HepG2 (cell line): ENCODE results near the gene VNN1. TPM values are rescaled to one million over a fixed set of nuclear protein-coding genes. Genes with fewer than 3 reads are reported as not detected.
A peak's percentile ranks its signal among the peaks of the same experiment; 100 is the strongest.

ENCODE experiments used
- BCLAF1 ChIP-seq: fragments of 450-650 bp; IDR thresholded peaks from 2 replicates; pipeline ENCODE4 v1.6.1; 2017; ENCODE audit warnings: mild to moderate bottlenecking
- CCDC6 ChIP-seq: sonication (generic); formaldehyde crosslinking; IDR thresholded peaks from 2 replicates; pipeline ENCODE4 v1.8.1; 2022; ENCODE audit warnings: mild to moderate bottlenecking, missing genetic modification reagents, moderate library complexity
- CHD4 ChIP-seq: fragments of 200-600 bp; sonication (generic); IDR thresholded peaks from 2 replicates; pipeline ENCODE4 v1.7.0; 2017; ENCODE audit warnings: mild to moderate bottlenecking, low read length, borderline replicate concordance
- HMG20B ChIP-seq: conservative IDR thresholded peaks from 2 replicates; pipeline ENCODE4 v1.6.1; 2016; ENCODE audit warnings: missing genetic modification reagents, missing compliant biosample characterization
- HNRNPK ChIP-seq: fragments of 200-400 bp; formaldehyde crosslinking; IDR thresholded peaks from 2 replicates; pipeline ENCODE4 v1.6.1; 2018; ENCODE audit warnings: low read length, low read depth, moderate library complexity, mild to moderate bottlenecking; ENCODE audit not compliant: poor library complexity, severe bottlenecking
- KLF13 ChIP-seq: sonication (generic); formaldehyde crosslinking; IDR thresholded peaks from 2 replicates; pipeline ENCODE4 v1.4.0; 2020; ENCODE audit warnings: mild to moderate bottlenecking, missing genetic modification reagents
- MEIS1 ChIP-seq: sonication (generic); formaldehyde crosslinking; IDR thresholded peaks from 2 replicates; pipeline ENCODE4 v1.9.0; 2021; ENCODE audit warnings: mild to moderate bottlenecking, missing genetic modification reagents, moderate library complexity, borderline replicate concordance
- MXI1 ChIP-seq: IDR thresholded peaks from 3 replicates; pipeline ENCODE4 v1.6.1; 2012; ENCODE audit warnings: low read depth, low read length, inconsistent platforms, borderline replicate concordance
- NKX3-1 ChIP-seq: sonication (generic); formaldehyde crosslinking; IDR thresholded peaks from 2 replicates; pipeline ENCODE4 v1.5.0; 2020; ENCODE audit warnings: missing genetic modification reagents
- NR1H2 ChIP-seq: sonication (generic); formaldehyde crosslinking; IDR thresholded peaks from 2 replicates; pipeline ENCODE4 v1.8.1; 2022; ENCODE audit warnings: low read depth, missing genetic modification reagents, borderline replicate concordance
- PLSCR1 ChIP-seq: sonication (generic); formaldehyde crosslinking; IDR thresholded peaks from 2 replicates; pipeline ENCODE4 v1.5.0; 2020; ENCODE audit warnings: missing genetic modification reagents, mild to moderate bottlenecking, borderline replicate concordance
- PRDM15 ChIP-seq: sonication (generic); formaldehyde crosslinking; IDR thresholded peaks from 2 replicates; pipeline ENCODE4 v1.4.0; 2020; ENCODE audit warnings: missing genetic modification reagents
- SMAD9 ChIP-seq: sonication (generic); formaldehyde crosslinking; IDR thresholded peaks from 2 replicates; pipeline ENCODE4 v1.5.1; 2020; ENCODE audit warnings: mild to moderate bottlenecking, missing genetic modification reagents
- USF2 ChIP-seq, 2 experiments: sonication (generic) in 1 of 2; formaldehyde crosslinking in 1 of 2; IDR thresholded peaks; 2 replicates each; pipeline versions ENCODE4 v1.5.1 to v1.6.1; 2011 to 2020; ENCODE audit warnings: borderline replicate concordance in 1 of 2, low read depth in 1 of 2, low read length in 1 of 2, mild to moderate bottlenecking in 1 of 2, missing genetic modification reagents in 1 of 2, moderate library complexity in 1 of 2
- ZFY ChIP-seq: sonication (generic); formaldehyde crosslinking; IDR thresholded peaks from 2 replicates; pipeline ENCODE4 v1.4.0; 2020; ENCODE audit warnings: missing genetic modification reagents
- ZNF280B ChIP-seq: sonication (generic); formaldehyde crosslinking; IDR thresholded peaks from 2 replicates; pipeline ENCODE4 v1.5.0; 2020; ENCODE audit warnings: missing genetic modification reagents, mild to moderate bottlenecking, borderline replicate concordance
- ZNF557 ChIP-seq: sonication (generic); formaldehyde crosslinking; IDR thresholded peaks from 2 replicates; pipeline ENCODE4 v1.4.0; 2020; ENCODE audit warnings: missing genetic modification reagents
- ZNF720 ChIP-seq: sonication (generic); formaldehyde crosslinking; IDR thresholded peaks from 2 replicates; pipeline ENCODE4 v1.4.0; 2020; ENCODE audit warnings: missing genetic modification reagents
- polyA plus RNA-seq, 8 experiments: library from polyadenylated mRNA; depleted of rRNA in 3 of 8; stranded (reverse) in 7 of 8; unstranded in 1 of 8; fragments of >200 nt; fragmentation: Illumina TruSeq in 4 of 8; extraction: Trizol in 4 of 8; gene quantifications; 2 replicates each; pipeline versions ENCODE4 v1.2.1 to v1.2.3, GENCODE V29; 2011 to 2016; ENCODE audit warnings: low read depth in 4 of 8, missing spikeins in 1 of 8, mixed read lengths in 1 of 8; ENCODE audit not compliant: insufficient read depth in 1 of 8
- total RNA-seq, 5 experiments: library from RNA; depleted of rRNA; stranded (reverse); fragments of >200 nt; fragmentation: Illumina TruSeq; extraction: Trizol; gene quantifications; 2 replicates each; pipeline ENCODE4 v1.2.3, GENCODE V29; 2016; ENCODE audit warnings: low read depth in 1 of 5

Gene VNN1
- total and polyA plus RNA-seq, 2 of the 13 experiments (the other 11 are each of a cell fraction or from before 2014, with no cell fraction given), result 0.62 to 4.0 TPM

GRCh38 chr6:132734694-132735236 is 20.9 kb upstream of the VNN1 start (continued):
- TF ChIP-seq BCLAF1 (no peak), ZNF557 (CRISPR knock-in tag) (no peak), USF2 (IDR thresholded peaks at IDR 0.05; ENCODE audit: low read depth, low read length) (no peak), USF2 (CRISPR knock-in tag; IDR thresholded peaks at IDR 0.05; ENCODE audit: borderline replicate concordance) (0 out of 2 replicates have a peak, but pooled peaks have one; percentile 37), HMG20B (CRISPR knock-in tag) (peak; percentile 55; the same call in 1 of the 2 replicates), SMAD9 (CRISPR knock-in tag) (no peak), PRDM15 (no peak), MXI1 (peak; percentile 38; the same call in 1 of the 3 replicates), CCDC6 (CRISPR knock-in tag) (peak; percentile 80; the same call in 1 of the 2 replicates), ZFY (no peak), CHD4 (no peak; the same call in 1 of the 2 replicates), ZNF280B (CRISPR knock-in tag) (no peak), NKX3-1 (no peak), KLF13 (CRISPR knock-in tag) (no peak), MEIS1 (CRISPR knock-in tag) (peak; percentile 98), PLSCR1 (CRISPR knock-in tag) (no peak), NR1H2 (CRISPR knock-in tag) (no peak), HNRNPK (no peak), ZNF720 (CRISPR knock-in tag) (no peak)
